ENCODE measurements around the gene XIRP2.
"Not testable (repeated sequence)": the region's sequence is repeated elsewhere in the genome, so short reads cannot be mapped to it uniquely, and the experiment has no call there.

Gene XIRP2

DNA sequence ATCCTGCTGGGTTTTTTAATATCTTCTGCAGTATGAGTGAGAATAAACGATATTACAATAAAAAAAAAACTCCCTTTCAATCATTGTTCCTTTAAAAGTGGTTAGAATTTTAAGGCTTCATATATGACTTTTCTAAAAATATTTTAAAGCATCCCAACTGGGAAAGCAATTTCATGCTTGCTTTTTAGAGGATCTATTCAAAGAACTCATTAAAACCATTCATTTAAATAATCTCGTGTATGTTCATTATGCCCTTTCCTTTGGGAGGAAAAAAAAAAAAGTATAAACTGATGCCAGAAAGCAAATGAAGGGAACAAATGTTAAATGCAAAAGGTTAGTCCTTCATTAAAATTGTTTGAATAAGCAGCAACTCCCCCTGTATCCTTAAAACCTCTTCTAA lies 81.2 kb downstream of the XIRP2 start:
- no peak overlapping the region for H3K27ac Mint-ChIP-seq
- no peaks in the 10 kb centered on the region for H3K36me3 Mint-ChIP-seq (ENCODE audit: low read depth)
- DNase-seq (ENCODE audit: low spot score): no peak
- no peaks in the 10 kb centered on the region for H3K4me1 Mint-ChIP-seq (ENCODE audit: low read depth)
- H3K4me3 Mint-ChIP-seq: no peak overlapping the region
- H3K27me3 Mint-ChIP-seq (ENCODE audit: low read depth): no peaks in the 10 kb centered on the region
- no peaks in the 10 kb centered on the region for H3K9me3 Mint-ChIP-seq

DNA sequence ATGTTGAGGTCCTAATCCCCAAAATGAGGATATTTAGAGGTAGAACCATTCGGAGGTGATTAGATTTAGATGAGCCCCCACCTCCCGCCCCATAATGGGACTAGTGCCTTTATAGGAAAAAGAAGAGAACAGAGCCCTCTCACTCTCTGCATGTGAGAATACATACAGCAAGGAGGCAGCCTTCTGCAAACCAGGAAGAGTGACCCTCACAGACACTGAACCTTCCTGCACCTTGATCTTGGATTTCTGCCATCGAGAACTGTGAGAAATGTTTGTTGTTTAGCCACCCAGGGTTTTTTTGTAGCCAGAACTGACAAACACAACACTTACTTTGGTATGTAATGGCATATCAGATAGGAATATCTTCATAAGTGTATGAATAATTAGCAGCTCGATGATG lies 83.7 kb downstream of the XIRP2 start:
- DNase-seq (ENCODE audit: low spot score): no peak
- no peaks in the 10 kb centered on the region for H3K27me3 Mint-ChIP-seq (ENCODE audit: low read depth)
- H3K4me3 Mint-ChIP-seq: no peak overlapping the region
- H3K27ac Mint-ChIP-seq: no peak overlapping the region
- no peaks in the 10 kb centered on the region for H3K9me3 Mint-ChIP-seq
- no peaks in the 10 kb centered on the region for H3K36me3 Mint-ChIP-seq (ENCODE audit: low read depth)
- no peaks in the 10 kb centered on the region for H3K4me1 Mint-ChIP-seq (ENCODE audit: low read depth)

- no peak overlapping the region for H3K27ac Mint-ChIP-seq
Observed at GRCh38 chr2:166972418-166972817, 84.1 kb downstream of the XIRP2 start.

GRCh38 chr2:166984188-166984587 lies 95.9 kb downstream of the XIRP2 start:
- H3K9me3 Mint-ChIP-seq: peaks cover 18% of the 10 kb centered on the region
- DNase-seq (ENCODE audit: low spot score): no peak
- no peak overlapping the region for H3K27ac Mint-ChIP-seq
- H3K27me3 Mint-ChIP-seq (ENCODE audit: low read depth): no peaks in the 10 kb centered on the region
- H3K4me3 Mint-ChIP-seq: no peak overlapping the region
- no peaks in the 10 kb centered on the region for H3K36me3 Mint-ChIP-seq (ENCODE audit: low read depth)
- no peaks in the 10 kb centered on the region for H3K4me1 Mint-ChIP-seq (ENCODE audit: low read depth)

More at GRCh38 chr2:166972418-166972817, 84.1 kb downstream of the XIRP2 start:
- no peaks in the 10 kb centered on the region for H3K36me3 Mint-ChIP-seq (ENCODE audit: low read depth)
- H3K27me3 Mint-ChIP-seq (ENCODE audit: low read depth): no peaks in the 10 kb centered on the region
- H3K4me3 Mint-ChIP-seq: no peak overlapping the region
- H3K4me1 Mint-ChIP-seq (ENCODE audit: low read depth): no peaks in the 10 kb centered on the region
- no peak for DNase-seq (ENCODE audit: low spot score)
- H3K9me3 Mint-ChIP-seq: no peaks in the 10 kb centered on the region

GRCh38 chr2:166984797-166985196 lies 96.5 kb downstream of the XIRP2 start:
- Mint-ChIP-seq H3K4me3 (no peak overlapping the region), H3K9me3 (peaks cover 14% of the 10 kb centered on the region), H3K27ac (no peak overlapping the region), H3K27me3 (ENCODE audit: low read depth) (no peaks in the 10 kb centered on the region), H3K36me3 (ENCODE audit: low read depth) (no peaks in the 10 kb centered on the region), H3K4me1 (ENCODE audit: low read depth) (no peaks in the 10 kb centered on the region)
- DNase-seq (ENCODE audit: low spot score): no peak

DNA sequence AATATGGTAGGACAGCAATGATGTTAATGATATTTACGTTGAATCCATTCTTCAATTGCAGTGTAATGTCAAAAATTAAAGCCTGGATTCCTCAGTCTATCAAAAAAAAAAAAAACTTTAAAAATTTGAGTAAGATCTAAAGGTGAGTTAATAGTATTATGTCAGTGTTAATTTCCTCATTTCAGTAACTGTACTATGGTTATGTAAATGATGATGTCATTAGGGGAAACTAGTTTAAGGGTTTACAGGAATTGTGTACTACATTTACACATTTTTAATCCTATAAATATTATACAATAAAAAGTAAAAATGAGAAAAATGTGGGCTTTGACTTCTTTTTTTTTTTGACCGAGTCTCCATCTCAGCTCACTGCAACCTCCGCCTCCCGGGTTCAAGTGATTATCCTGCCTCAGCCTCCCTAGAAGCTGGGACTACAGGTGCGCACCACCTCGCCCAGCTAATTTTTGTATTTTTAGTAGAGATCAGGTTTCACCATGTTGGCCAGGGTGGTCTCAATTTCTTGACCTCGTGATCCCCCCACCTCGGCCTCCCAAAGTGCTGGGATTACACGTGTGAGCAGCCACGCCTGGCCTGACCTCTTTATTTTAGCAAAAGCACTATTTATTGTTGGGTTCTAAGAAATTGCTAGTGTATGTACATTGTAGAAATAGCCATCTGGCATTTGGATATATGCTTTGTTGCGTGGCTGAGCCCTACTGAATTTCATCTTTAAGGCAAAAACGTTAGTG lies 106.5 kb downstream of the XIRP2 start:
- no peaks in the 10 kb centered on the region for H3K27me3 Mint-ChIP-seq (ENCODE audit: low read depth)
- no peak overlapping the region for H3K4me3 Mint-ChIP-seq
- H3K4me1 Mint-ChIP-seq (ENCODE audit: low read depth): no peaks in the 10 kb centered on the region
- no peak overlapping the region for H3K27ac Mint-ChIP-seq
- no peaks in the 10 kb centered on the region for H3K36me3 Mint-ChIP-seq (ENCODE audit: low read depth)
- no peaks in the 10 kb centered on the region for H3K9me3 Mint-ChIP-seq
- DNase-seq (ENCODE audit: low spot score): no peak

GRCh38 chr2:166996465-166996864 lies 108.2 kb downstream of the XIRP2 start:
- no peak for DNase-seq (ENCODE audit: low spot score)
- Mint-ChIP-seq H3K27me3 (ENCODE audit: low read depth) (no peaks in the 10 kb centered on the region), H3K9me3 (no peaks in the 10 kb centered on the region), H3K27ac (no peak overlapping the region), H3K4me3 (no peak overlapping the region), H3K4me1 (ENCODE audit: low read depth) (no peaks in the 10 kb centered on the region), H3K36me3 (ENCODE audit: low read depth) (no peaks in the 10 kb centered on the region)

- H3K4me1 Mint-ChIP-seq (ENCODE audit: low read depth): no peaks in the 10 kb centered on the region
- no peak overlapping the region for H3K27ac Mint-ChIP-seq
- H3K4me3 Mint-ChIP-seq: no peak overlapping the region
- no peaks in the 10 kb centered on the region for H3K27me3 Mint-ChIP-seq (ENCODE audit: low read depth)
- no peaks in the 10 kb centered on the region for H3K9me3 Mint-ChIP-seq
- DNase-seq (ENCODE audit: low spot score): no peak
- H3K36me3 Mint-ChIP-seq (ENCODE audit: low read depth): no peaks in the 10 kb centered on the region
Observed at GRCh38 chr2:167001165-167001564, 112.9 kb downstream of the XIRP2 start.

- Mint-ChIP-seq H3K4me1 (ENCODE audit: low read depth) (no peaks in the 10 kb centered on the region), H3K36me3 (ENCODE audit: low read depth) (no peaks in the 10 kb centered on the region), H3K27ac (no peak overlapping the region), H3K4me3 (no peak overlapping the region), H3K27me3 (ENCODE audit: low read depth) (no peaks in the 10 kb centered on the region), H3K9me3 (no peaks in the 10 kb centered on the region)
- DNase-seq (ENCODE audit: low spot score): no peak
Observed at GRCh38 chr2:167005096-167005495, 116.8 kb downstream of the XIRP2 start.

DNA sequence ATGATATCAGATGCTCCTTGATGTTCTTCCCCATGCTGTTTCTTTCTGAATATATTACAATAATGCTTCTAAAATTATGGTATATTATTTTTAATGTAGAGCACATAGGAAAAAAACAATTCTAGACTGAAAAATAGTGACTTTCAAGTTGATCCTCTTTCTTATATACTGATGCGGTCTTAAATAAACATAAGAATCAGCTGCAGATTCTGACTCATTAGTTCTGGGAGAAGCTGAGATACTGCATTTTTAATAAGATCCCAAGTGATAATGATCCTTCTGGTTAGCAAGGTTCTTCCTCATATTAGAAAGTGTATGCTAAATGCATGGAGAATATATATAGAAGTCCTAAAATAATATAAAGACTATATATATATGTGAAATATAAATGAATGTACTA lies 124.9 kb downstream of the XIRP2 start:
- H3K27ac Mint-ChIP-seq: no peak overlapping the region
- H3K4me1 Mint-ChIP-seq (ENCODE audit: low read depth): no peaks in the 10 kb centered on the region
- no peaks in the 10 kb centered on the region for H3K27me3 Mint-ChIP-seq (ENCODE audit: low read depth)
- H3K9me3 Mint-ChIP-seq: peaks cover 4% of the 10 kb centered on the region
- H3K4me3 Mint-ChIP-seq: no peak overlapping the region
- no peaks in the 10 kb centered on the region for H3K36me3 Mint-ChIP-seq (ENCODE audit: low read depth)
- no peak for DNase-seq (ENCODE audit: low spot score)

DNA sequence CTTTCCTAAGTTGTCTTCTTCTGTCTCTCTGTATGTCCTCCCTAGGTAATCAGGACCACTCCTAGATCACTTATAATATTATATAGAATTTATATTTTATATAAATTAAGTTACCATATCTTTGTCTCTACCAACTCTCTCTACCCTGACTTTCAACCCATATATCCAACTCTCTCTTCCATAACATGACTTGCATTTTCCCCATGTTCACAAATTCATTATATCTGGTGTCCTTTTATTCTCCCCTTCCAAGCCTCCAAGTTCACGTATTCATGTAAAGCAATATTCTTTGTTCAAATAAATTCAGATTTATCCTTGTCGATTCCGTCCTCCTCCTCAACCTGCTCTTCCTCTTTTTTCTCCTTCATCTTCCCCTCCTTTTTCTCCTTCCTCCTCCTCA lies 127.5 kb downstream of the XIRP2 start:
- Mint-ChIP-seq H3K27ac (no peak overlapping the region), H3K9me3 (peaks cover 4% of the 10 kb centered on the region), H3K4me3 (no peak overlapping the region), H3K4me1 (ENCODE audit: low read depth) (no peaks in the 10 kb centered on the region), H3K36me3 (ENCODE audit: low read depth) (no peaks in the 10 kb centered on the region), H3K27me3 (ENCODE audit: low read depth) (no peaks in the 10 kb centered on the region)
- no peak for DNase-seq (ENCODE audit: low spot score)

DNA sequence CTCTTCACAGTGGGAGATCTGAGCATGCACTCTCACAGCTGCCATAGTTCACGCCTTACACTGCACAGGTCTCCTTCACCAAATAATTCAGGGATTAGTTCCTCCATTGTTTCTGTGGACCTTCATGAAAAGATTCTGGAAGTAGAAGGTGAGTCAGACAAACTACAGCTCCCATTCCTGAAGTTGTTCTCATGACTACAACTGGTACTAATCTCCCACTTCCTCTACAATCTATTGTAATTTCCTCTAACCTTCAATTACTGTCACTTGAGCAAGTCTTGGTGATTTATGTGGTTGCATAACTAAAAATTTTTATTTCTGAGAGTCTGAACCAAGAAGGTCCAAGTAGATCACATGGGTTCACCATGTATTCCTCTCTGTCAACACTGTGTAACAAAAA lies 128.7 kb downstream of the XIRP2 start:
- Mint-ChIP-seq H3K27me3 (ENCODE audit: low read depth) (no peaks in the 10 kb centered on the region), H3K9me3 (peaks cover 4% of the 10 kb centered on the region), H3K27ac (no peak overlapping the region), H3K4me1 (ENCODE audit: low read depth) (no peaks in the 10 kb centered on the region), H3K36me3 (ENCODE audit: low read depth) (no peaks in the 10 kb centered on the region), H3K4me3 (no peak overlapping the region)
- DNase-seq (ENCODE audit: low spot score): no peak

- Mint-ChIP-seq H3K4me1 (ENCODE audit: low read depth) (no peaks in the 10 kb centered on the region), H3K27me3 (ENCODE audit: low read depth) (no peaks in the 10 kb centered on the region), H3K36me3 (ENCODE audit: low read depth) (no peaks in the 10 kb centered on the region), H3K27ac (no peak overlapping the region), H3K4me3 (no peak overlapping the region), H3K9me3 (no peaks in the 10 kb centered on the region)
- DNase-seq (ENCODE audit: low spot score): no peak
Observed at GRCh38 chr2:167018590-167018989, 130.3 kb downstream of the XIRP2 start.

DNA sequence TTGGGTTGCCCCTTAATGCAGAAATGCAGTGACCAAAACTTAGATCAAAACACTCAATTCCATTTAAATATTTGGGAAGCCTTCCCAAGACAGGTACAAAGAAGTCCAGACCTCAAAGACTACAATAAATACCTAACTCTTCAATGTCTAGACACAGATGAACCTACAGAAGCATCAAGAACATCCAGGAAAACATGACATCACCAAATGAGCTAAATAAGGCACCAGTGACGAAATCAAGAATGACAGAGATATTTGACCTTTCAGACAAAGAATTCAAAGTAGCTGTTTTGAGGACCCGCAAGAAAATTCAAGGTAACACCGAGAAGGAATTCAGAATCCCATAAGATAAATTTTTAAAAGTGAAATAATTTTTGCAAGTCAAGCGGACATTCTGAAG lies 140.2 kb downstream of the XIRP2 start:
- H3K4me3 Mint-ChIP-seq: no peak overlapping the region
- H3K36me3 Mint-ChIP-seq (ENCODE audit: low read depth): no peaks in the 10 kb centered on the region
- no peak for DNase-seq (ENCODE audit: low spot score)
- H3K4me1 Mint-ChIP-seq (ENCODE audit: low read depth): no peaks in the 10 kb centered on the region
- H3K27me3 Mint-ChIP-seq (ENCODE audit: low read depth): no peaks in the 10 kb centered on the region
- H3K9me3 Mint-ChIP-seq: peaks cover 35% of the 10 kb centered on the region
- no peak overlapping the region for H3K27ac Mint-ChIP-seq

DNA sequence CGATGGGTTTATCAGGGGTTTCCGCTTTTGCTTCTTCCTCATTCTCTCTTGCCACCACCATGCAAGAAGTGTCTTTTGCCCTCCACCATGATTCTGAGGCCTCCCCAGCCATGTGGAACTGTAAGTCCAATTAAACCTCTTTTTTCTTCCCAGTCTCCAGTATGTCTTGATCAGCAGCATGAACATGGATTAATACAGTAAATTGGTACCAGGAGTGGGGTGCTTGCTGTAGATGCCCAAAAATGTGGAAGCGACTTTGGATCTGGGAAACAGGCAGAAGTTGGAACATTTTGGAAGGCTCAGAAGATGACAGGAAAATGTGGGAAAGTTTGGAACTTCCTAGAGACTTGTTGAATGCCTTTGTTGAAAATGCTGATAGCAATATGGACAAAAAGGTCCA lies 146.7 kb downstream of the XIRP2 start:
- not testable (repeated sequence) for H3K27me3 Mint-ChIP-seq (ENCODE audit: low read depth); H3K36me3 Mint-ChIP-seq (ENCODE audit: low read depth); H3K4me1 Mint-ChIP-seq (ENCODE audit: low read depth); DNase-seq (ENCODE audit: low spot score); H3K4me3 Mint-ChIP-seq; H3K27ac Mint-ChIP-seq
- H3K9me3 Mint-ChIP-seq: peaks cover 39% of the 10 kb centered on the region

All from T-helper 2 cell treated with Interferon-gamma antibody and Interleukin-4, amounts not matched to agents 5 μg/mL and 100 μg/mL, for 36 hours (primary cell).